GM21737 (cell line): ENCODE results near the gene HMCN2.

Experiments used
- ATAC-seq: cut with Tn5 transposase; IDR thresholded peaks from one replicate; pipeline ENCODE4 v1.9.1; 2021; ENCODE audit warnings: mild to moderate bottlenecking, moderate library complexity; ENCODE audit not compliant: unreplicated experiment

Gene HMCN2

GRCh38 chr9:130364619-130365322, 99.2 kb downstream of the HMCN2 start:
- no peak for ATAC-seq

- no peak for ATAC-seq
Measured at GRCh38 chr9:130365323-130365721, 99.8 kb downstream of the HMCN2 start.

GRCh38 chr9:130366072-130366471, 100.5 kb downstream of the HMCN2 start:
- no peak for ATAC-seq

GRCh38 chr9:130366888-130367550, 101.5 kb downstream of the HMCN2 start:
- no peak for ATAC-seq

GRCh38 chr9:130368631-130369103, 103.1 kb downstream of the HMCN2 start:
- no peak for ATAC-seq

- ATAC-seq: no peak
Measured at GRCh38 chr9:130370226-130370625, 104.7 kb downstream of the HMCN2 start.

GRCh38 chr9:130371196-130371966, 105.8 kb downstream of the HMCN2 start:
- ATAC-seq: no peak

GRCh38 chr9:130372057-130372456, 106.5 kb downstream of the HMCN2 start:
- no peak for ATAC-seq

GRCh38 chr9:130373679-130374325, 108.2 kb downstream of the HMCN2 start:
- no peak for ATAC-seq

- no peak for ATAC-seq
Measured at GRCh38 chr9:130377612-130378011, 112.1 kb downstream of the HMCN2 start.

GRCh38 chr9:130378875-130379648, 113.5 kb downstream of the HMCN2 start:
- no peak for ATAC-seq

- no peak for ATAC-seq
Measured at GRCh38 chr9:130379649-130379970, 114.0 kb downstream of the HMCN2 start.

- ATAC-seq: no peak
Measured at GRCh38 chr9:130380920-130381469, 115.4 kb downstream of the HMCN2 start.

GRCh38 chr9:130381660-130382059, 116.1 kb downstream of the HMCN2 start:
- ATAC-seq: no peak

- no peak for ATAC-seq
Measured at GRCh38 chr9:130382096-130382495, 116.5 kb downstream of the HMCN2 start.

- ATAC-seq: no peak
Measured at GRCh38 chr9:130382636-130383349, 117.2 kb downstream of the HMCN2 start.

- no peak for ATAC-seq
Measured at GRCh38 chr9:130383350-130383715, 117.8 kb downstream of the HMCN2 start.

GRCh38 chr9:130383979-130384676, 118.6 kb downstream of the HMCN2 start:
- no peak for ATAC-seq

- no peak for ATAC-seq
Measured at GRCh38 chr9:130385257-130385656, 119.7 kb downstream of the HMCN2 start.
